K562 (cell line): ENCODE data around the gene PTGIR. TPM values are rescaled to one million over a fixed set of nuclear protein-coding genes. Genes with fewer than 3 reads are reported as not detected.

ENCODE experiments used
- CBFA2T3 ChIP-seq: fragments of 450-650 bp; IDR thresholded peaks from 2 replicates; pipeline ENCODE4 v1.6.1; 2017
- ESRRA ChIP-seq: fragments of 450-650 bp; IDR thresholded peaks from 2 replicates; pipeline ENCODE4 v1.6.1; 2014; ENCODE audit warnings: low read depth, mild to moderate bottlenecking, moderate library complexity, borderline replicate concordance
- ESRRB ChIP-seq: fragments of 250-450 bp; sonication (Bioruptor Pico); IDR thresholded peaks from 2 replicates; pipeline ENCODE4 v1.5.0; 2020; ENCODE audit warnings: mild to moderate bottlenecking, moderate library complexity, borderline replicate concordance
- HMG20B ChIP-seq: fragments of 250-450 bp; sonication (Bioruptor Pico); IDR thresholded peaks from 2 replicates; pipeline ENCODE4 v1.5.0; 2021; ENCODE audit warnings: mild to moderate bottlenecking
- MED1 ChIP-seq: sonication (generic); formaldehyde crosslinking; IDR thresholded peaks from 2 replicates; pipeline ENCODE4 v1.8.1; 2023; ENCODE audit warnings: missing genetic modification reagents, borderline replicate concordance
- MEIS2 ChIP-seq: fragments of 450-650 bp; IDR thresholded peaks from 2 replicates; pipeline ENCODE4 v1.6.1; 2014; ENCODE audit warnings: mild to moderate bottlenecking; ENCODE audit not compliant: partially characterized antibody
- MTA2 ChIP-seq: fragments of 450-650 bp; IDR thresholded peaks from 2 replicates; pipeline ENCODE4 v1.6.1; 2016; ENCODE audit warnings: low read depth
- POLR2B ChIP-seq: fragments of 450-650 bp; IDR thresholded peaks from 2 replicates; pipeline ENCODE4 v1.6.1; 2018; ENCODE audit warnings: low read depth; ENCODE audit not compliant: partially characterized antibody
- RBM22 ChIP-seq: fragments of 200-400 bp; formaldehyde crosslinking; IDR thresholded peaks from 2 replicates; pipeline ENCODE4 v1.6.1; 2018; ENCODE audit warnings: low read length, low read depth; ENCODE audit not compliant: poor library complexity, severe bottlenecking
- ZBED1 ChIP-seq: IDR thresholded peaks from 2 replicates; pipeline ENCODE4 v1.6.1; 2014
- ZKSCAN3 ChIP-seq: fragments of 250-450 bp; sonication (Bioruptor Pico); IDR thresholded peaks from 2 replicates; pipeline ENCODE4 v1.4.0; 2020
- ZNF436 ChIP-seq: fragments of 250-450, 450-650 bp; sonication (Bioruptor Pico); formaldehyde crosslinking; IDR thresholded peaks from 2 replicates; pipeline ENCODE4 v1.7.0; 2020; ENCODE audit warnings: mild to moderate bottlenecking
- polyA plus RNA-seq, 8 experiments: library from polyadenylated mRNA; depleted of rRNA in 4 of 8; stranded (reverse) in 5 of 8; unstranded in 3 of 8; fragments of >200 nt; fragmentation: Nextera tagmentation in 2 of 8; fragmentation: Illumina TruSeq in 1 of 8; extraction: Ambion mirVana in 2 of 8; extraction: Trizol in 1 of 8; gene quantifications; 2 replicates each; pipeline versions ENCODE4 v1.2.1 to v1.2.3, GENCODE V29; 2011 to 2014; ENCODE audit warnings: inconsistent platforms in 1 of 8, missing spikeins in 1 of 8
- total RNA-seq, 7 experiments: library from RNA; depleted of rRNA in 6 of 7; stranded (reverse); fragments of >200 nt in 6 of 7; fragmentation: Illumina TruSeq in 2 of 7; extraction: Trizol in 2 of 7; gene quantifications; 2 replicates each; pipeline versions ENCODE4 v1.2.1 to v1.2.3, GENCODE V29; 2011 to 2021; ENCODE audit warnings: low replicate concordance in 1 of 7
- TF ChIP-seq, protein P1 (sequence below), 2 experiments: IDR thresholded peaks in 1 of 2; conservative IDR thresholded peaks in 1 of 2; 2 replicates each; pipeline ENCODE4 v1.6.1; 2016; ENCODE audit warnings: low read depth in 2 of 2, mild to moderate bottlenecking in 1 of 2, missing compliant biosample characterization in 1 of 2, missing genetic modification characterization in 1 of 2, moderate library complexity in 1 of 2
- TF ChIP-seq, protein P2 (sequence below): fragments of 450-650 bp; IDR thresholded peaks from 2 replicates; pipeline ENCODE4 v1.6.1; 2017; ENCODE audit warnings: mild to moderate bottlenecking, moderate library complexity
- TF ChIP-seq, protein P3 (sequence below): fragments of 250-450 bp; sonication (Bioruptor Pico); IDR thresholded peaks from 2 replicates; pipeline ENCODE4 v1.5.0; 2020; ENCODE audit warnings: mild to moderate bottlenecking
- TF ChIP-seq, protein P4 (sequence below): fragments of 450-650 bp; IDR thresholded peaks from 2 replicates; pipeline ENCODE4 v1.6.1; 2016; ENCODE audit warnings: antibody characterized with exemption
- TF ChIP-seq, protein P5 (sequence below): fragments of 250-450 bp; sonication (Bioruptor Pico); IDR thresholded peaks from 2 replicates; pipeline ENCODE4 v1.8.0; 2022; ENCODE audit warnings: moderate library complexity, mild to moderate bottlenecking, inconsistent platforms
- TF ChIP-seq, protein P6 (sequence below): fragments of 450-650 bp; conservative IDR thresholded peaks from 2 replicates; pipeline ENCODE4 v1.6.1; 2016; ENCODE audit warnings: missing genetic modification characterization, low read depth, mild to moderate bottlenecking, control low read depth, missing compliant biosample characterization

The PTGIR gene
- total and polyA plus RNA-seq, 9 of the 15 experiments (the other 6 are each of a cell fraction or from before 2014, with no cell fraction given): 0.11 to 3.4 (median 1.1) TPM; not detected in 1

DNA sequence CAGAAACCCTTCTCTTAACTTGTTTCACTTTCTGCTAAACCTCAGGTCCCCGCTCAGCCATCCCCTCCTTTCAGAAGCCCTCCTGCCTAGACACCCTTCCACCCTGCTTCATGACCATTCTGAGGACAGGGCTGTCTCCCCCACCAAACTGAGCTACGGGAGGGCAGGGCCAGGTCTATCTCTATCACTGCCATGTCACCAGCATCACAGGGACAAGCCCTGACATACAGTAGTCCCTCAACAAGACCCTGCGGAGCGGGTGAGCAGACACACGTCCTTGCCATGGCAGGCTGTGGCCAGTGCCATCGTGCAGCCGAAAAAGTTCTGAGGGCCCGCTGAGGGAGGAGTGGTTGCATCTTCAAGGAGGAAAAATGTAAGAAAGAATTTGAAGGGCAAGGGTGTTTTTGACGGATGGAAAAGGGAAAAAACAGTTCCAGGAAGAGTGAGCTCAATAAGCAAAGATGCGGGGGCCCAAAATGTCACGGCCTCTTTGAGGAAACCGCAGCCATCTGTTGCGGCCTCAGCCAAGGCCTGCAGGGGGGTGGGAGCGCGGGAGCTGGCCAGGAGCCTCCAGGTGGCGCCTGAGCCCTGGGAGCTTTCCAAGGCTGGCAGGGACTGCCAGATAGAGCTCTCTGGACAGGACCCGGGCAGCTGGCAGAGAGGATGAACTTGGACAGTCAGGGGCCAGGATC is 8.1 kb downstream of the PTGIR start (continued):
- TF ChIP-seq, protein P1, sequence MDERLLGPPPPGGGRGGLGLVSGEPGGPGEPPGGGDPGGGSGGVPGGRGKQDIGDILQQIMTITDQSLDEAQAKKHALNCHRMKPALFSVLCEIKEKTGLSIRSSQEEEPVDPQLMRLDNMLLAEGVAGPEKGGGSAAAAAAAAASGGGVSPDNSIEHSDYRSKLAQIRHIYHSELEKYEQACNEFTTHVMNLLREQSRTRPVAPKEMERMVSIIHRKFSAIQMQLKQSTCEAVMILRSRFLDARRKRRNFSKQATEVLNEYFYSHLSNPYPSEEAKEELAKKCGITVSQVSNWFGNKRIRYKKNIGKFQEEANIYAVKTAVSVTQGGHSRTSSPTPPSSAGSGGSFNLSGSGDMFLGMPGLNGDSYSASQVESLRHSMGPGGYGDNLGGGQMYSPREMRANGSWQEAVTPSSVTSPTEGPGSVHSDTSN (CRISPR knock-in tag; IDR thresholded peaks at IDR 0.05; ENCODE audit: low read depth): no peak
- TF ChIP-seq, protein P1 (tag; conservative IDR thresholded peaks at IDR 0.05; ENCODE audit: low read depth): no peak
- TF ChIP-seq, protein P2, sequence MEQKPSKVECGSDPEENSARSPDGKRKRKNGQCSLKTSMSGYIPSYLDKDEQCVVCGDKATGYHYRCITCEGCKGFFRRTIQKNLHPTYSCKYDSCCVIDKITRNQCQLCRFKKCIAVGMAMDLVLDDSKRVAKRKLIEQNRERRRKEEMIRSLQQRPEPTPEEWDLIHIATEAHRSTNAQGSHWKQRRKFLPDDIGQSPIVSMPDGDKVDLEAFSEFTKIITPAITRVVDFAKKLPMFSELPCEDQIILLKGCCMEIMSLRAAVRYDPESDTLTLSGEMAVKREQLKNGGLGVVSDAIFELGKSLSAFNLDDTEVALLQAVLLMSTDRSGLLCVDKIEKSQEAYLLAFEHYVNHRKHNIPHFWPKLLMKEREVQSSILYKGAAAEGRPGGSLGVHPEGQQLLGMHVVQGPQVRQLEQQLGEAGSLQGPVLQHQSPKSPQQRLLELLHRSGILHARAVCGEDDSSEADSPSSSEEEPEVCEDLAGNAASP: no peak
- TF ChIP-seq MEIS2 (no peak), POLR2B (no peak), MED1 (CRISPR knock-in tag) (no peak), ZBED1 (no peak), RBM22 (no peak), HMG20B (no peak), CBFA2T3 (peak; percentile 53), ESRRB (CRISPR knock-in tag) (no peak), ZNF436 (CRISPR knock-in tag) (no peak), ESRRA (peak; percentile 50; the same call in 1 of the 2 replicates), MTA2 (no peak), ZKSCAN3 (CRISPR knock-in tag) (no peak)
- TF ChIP-seq, protein P3, sequence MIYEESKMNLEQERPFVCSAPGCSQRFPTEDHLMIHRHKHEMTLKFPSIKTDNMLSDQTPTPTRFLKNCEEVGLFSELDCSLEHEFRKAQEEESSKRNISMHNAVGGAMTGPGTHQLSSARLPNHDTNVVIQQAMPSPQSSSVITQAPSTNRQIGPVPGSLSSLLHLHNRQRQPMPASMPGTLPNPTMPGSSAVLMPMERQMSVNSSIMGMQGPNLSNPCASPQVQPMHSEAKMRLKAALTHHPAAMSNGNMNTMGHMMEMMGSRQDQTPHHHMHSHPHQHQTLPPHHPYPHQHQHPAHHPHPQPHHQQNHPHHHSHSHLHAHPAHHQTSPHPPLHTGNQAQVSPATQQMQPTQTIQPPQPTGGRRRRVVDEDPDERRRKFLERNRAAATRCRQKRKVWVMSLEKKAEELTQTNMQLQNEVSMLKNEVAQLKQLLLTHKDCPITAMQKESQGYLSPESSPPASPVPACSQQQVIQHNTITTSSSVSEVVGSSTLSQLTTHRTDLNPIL (CRISPR knock-in tag): no peak
- TF ChIP-seq, protein P4, sequence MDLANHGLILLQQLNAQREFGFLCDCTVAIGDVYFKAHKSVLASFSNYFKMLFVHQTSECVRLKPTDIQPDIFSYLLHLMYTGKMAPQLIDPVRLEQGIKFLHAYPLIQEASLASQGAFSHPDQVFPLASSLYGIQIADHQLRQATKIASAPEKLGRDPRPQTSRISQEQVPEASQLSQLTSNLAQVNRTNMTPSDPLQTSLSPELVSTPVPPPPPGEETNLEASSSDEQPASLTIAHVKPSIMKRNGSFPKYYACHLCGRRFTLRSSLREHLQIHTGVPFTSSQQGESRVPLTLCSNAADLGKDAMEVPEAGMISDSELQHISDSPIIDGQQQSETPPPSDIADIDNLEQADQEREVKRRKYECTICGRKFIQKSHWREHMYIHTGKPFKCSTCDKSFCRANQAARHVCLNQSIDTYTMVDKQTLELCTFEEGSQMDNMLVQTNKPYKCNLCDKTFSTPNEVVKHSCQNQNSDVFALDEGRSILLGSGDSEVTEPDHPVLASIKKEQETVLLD: no peak; the same call in 1 of the 2 replicates
- TF ChIP-seq, protein P5, sequence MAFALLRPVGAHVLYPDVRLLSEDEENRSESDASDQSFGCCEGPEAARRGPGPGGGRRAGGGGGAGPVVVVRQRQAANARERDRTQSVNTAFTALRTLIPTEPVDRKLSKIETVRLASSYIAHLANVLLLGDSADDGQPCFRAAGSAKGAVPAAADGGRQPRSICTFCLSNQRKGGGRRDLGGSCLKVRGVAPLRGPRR (CRISPR knock-in tag): no peak
- TF ChIP-seq, protein P6, sequence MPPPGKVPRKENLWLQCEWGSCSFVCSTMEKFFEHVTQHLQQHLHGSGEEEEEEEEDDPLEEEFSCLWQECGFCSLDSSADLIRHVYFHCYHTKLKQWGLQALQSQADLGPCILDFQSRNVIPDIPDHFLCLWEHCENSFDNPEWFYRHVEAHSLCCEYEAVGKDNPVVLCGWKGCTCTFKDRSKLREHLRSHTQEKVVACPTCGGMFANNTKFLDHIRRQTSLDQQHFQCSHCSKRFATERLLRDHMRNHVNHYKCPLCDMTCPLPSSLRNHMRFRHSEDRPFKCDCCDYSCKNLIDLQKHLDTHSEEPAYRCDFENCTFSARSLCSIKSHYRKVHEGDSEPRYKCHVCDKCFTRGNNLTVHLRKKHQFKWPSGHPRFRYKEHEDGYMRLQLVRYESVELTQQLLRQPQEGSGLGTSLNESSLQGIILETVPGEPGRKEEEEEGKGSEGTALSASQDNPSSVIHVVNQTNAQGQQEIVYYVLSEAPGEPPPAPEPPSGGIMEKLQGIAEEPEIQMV (tag): no peak
